Measurements from ENCODE around the gene ZNF581. TPM values are rescaled to one million over a fixed set of nuclear protein-coding genes. Genes with fewer than 3 reads are reported as not detected.

ZNF581 gene
- total RNA-seq, 1 donor from 2014 or later = 29.6 TPM

DNA sequence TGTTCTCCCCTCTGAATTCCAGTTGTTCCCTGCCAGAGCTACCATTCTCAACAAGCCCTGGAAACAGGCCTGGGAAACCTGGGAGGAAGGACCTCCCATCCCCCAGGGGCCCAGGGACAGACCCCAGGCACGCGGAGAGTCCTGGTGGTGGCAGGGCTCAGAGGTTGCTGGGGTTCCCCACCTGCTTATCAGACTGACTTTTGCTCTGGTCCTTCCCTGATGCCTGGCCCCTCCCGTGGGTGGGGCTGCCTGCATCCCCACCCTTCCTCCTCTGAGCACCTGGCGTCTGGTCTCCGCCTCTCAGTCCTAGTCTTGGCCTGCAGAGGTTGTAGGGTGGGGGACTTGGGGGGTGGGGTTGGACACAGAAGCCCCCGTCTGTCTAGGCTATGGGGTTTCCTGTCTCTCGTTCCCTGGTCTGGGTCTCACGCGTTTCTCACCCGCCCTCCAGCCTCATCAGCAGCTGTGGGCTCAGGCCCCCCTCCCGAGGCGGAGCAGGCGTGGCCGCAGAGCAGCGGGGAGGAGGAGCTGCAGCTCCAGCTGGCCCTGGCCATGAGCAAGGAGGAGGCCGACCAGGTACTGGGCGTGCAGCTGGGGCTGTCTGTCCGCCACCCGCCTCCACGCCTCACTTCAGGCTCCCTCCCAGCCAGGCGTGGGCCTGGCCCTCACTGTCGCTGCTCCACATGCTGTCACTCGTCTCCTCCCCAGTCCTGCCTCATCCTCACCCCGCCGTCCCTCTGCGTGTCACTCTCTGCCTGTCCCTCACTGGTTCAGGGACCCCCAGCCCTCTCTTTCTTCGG, 45.2 kb downstream of the ZNF581 start:
- no peaks in the 10 kb centered on the region for H3K9me3 Mint-ChIP-seq (ENCODE audit: unreplicated experiment)
- DNase-seq (ENCODE audit: extremely low spot score, unreplicated experiment) = no peak
- peaks cover 2% of the 10 kb centered on the region for H3K4me1 Mint-ChIP-seq (ENCODE audit: unreplicated experiment)
- H3K36me3 Mint-ChIP-seq (ENCODE audit: unreplicated experiment) = peaks cover 21% of the 10 kb centered on the region
- no peaks in the 10 kb centered on the region for H3K27me3 Mint-ChIP-seq (ENCODE audit: unreplicated experiment)
- H3K27ac Mint-ChIP-seq (ENCODE audit: unreplicated experiment) = peak overlapping the region; percentile 27
- no peak overlapping the region for H3K4me3 Mint-ChIP-seq (ENCODE audit: unreplicated experiment)
- TF ChIP-seq, protein P1, sequence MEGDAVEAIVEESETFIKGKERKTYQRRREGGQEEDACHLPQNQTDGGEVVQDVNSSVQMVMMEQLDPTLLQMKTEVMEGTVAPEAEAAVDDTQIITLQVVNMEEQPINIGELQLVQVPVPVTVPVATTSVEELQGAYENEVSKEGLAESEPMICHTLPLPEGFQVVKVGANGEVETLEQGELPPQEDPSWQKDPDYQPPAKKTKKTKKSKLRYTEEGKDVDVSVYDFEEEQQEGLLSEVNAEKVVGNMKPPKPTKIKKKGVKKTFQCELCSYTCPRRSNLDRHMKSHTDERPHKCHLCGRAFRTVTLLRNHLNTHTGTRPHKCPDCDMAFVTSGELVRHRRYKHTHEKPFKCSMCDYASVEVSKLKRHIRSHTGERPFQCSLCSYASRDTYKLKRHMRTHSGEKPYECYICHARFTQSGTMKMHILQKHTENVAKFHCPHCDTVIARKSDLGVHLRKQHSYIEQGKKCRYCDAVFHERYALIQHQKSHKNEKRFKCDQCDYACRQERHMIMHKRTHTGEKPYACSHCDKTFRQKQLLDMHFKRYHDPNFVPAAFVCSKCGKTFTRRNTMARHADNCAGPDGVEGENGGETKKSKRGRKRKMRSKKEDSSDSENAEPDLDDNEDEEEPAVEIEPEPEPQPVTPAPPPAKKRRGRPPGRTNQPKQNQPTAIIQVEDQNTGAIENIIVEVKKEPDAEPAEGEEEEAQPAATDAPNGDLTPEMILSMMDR (IDR thresholded peaks at IDR 0.05) = no peak

GRCh38 chr19:55689411-55690108, 46.1 kb downstream of the ZNF581 start:
- H3K36me3 Mint-ChIP-seq (ENCODE audit: unreplicated experiment) = peaks cover 18% of the 10 kb centered on the region
- no peaks in the 10 kb centered on the region for H3K27me3 Mint-ChIP-seq (ENCODE audit: unreplicated experiment)
- no peaks in the 10 kb centered on the region for H3K9me3 Mint-ChIP-seq (ENCODE audit: unreplicated experiment)
- no peak for DNase-seq (ENCODE audit: extremely low spot score, unreplicated experiment)
- no peak overlapping the region for H3K27ac Mint-ChIP-seq (ENCODE audit: unreplicated experiment)
- H3K4me1 Mint-ChIP-seq (ENCODE audit: unreplicated experiment) = peaks cover 2% of the 10 kb centered on the region
- no peak overlapping the region for H3K4me3 Mint-ChIP-seq (ENCODE audit: unreplicated experiment)
- TF ChIP-seq, protein P1 (IDR thresholded peaks at IDR 0.05) = no peak

GRCh38 chr19:55690109-55690768, 46.8 kb downstream of the ZNF581 start:
- TF ChIP-seq, protein P1 (IDR thresholded peaks at IDR 0.05) = no peak
- no peaks in the 10 kb centered on the region for H3K9me3 Mint-ChIP-seq (ENCODE audit: unreplicated experiment)
- no peak overlapping the region for H3K4me3 Mint-ChIP-seq (ENCODE audit: unreplicated experiment)
- peaks cover 20% of the 10 kb centered on the region for H3K36me3 Mint-ChIP-seq (ENCODE audit: unreplicated experiment)
- peaks cover 2% of the 10 kb centered on the region for H3K4me1 Mint-ChIP-seq (ENCODE audit: unreplicated experiment)
- no peak overlapping the region for H3K27ac Mint-ChIP-seq (ENCODE audit: unreplicated experiment)
- H3K27me3 Mint-ChIP-seq (ENCODE audit: unreplicated experiment) = no peaks in the 10 kb centered on the region
- DNase-seq (ENCODE audit: extremely low spot score, unreplicated experiment) = no peak

- no peak for DNase-seq (ENCODE audit: extremely low spot score, unreplicated experiment)
- H3K27me3 Mint-ChIP-seq (ENCODE audit: unreplicated experiment) = no peaks in the 10 kb centered on the region
- H3K4me1 Mint-ChIP-seq (ENCODE audit: unreplicated experiment) = peaks cover 2% of the 10 kb centered on the region
- H3K36me3 Mint-ChIP-seq (ENCODE audit: unreplicated experiment) = peaks cover 17% of the 10 kb centered on the region
- TF ChIP-seq, protein P1 (IDR thresholded peaks at IDR 0.05) = no peak
- H3K4me3 Mint-ChIP-seq (ENCODE audit: unreplicated experiment) = no peak overlapping the region
- no peaks in the 10 kb centered on the region for H3K9me3 Mint-ChIP-seq (ENCODE audit: unreplicated experiment)
- H3K27ac Mint-ChIP-seq (ENCODE audit: unreplicated experiment) = no peak overlapping the region
Measured at GRCh38 chr19:55690769-55691545, 47.5 kb downstream of the ZNF581 start.
